Smooth muscle cell (in vitro differentiated cells): ENCODE results near the gene GNPDA1. TPM values are rescaled to one million over a fixed set of nuclear protein-coding genes. Genes with fewer than 3 reads are reported as not detected.
A peak's percentile ranks its signal among the peaks of the same experiment; 100 is the strongest.

Source experiments
- DNase-seq: peaks from one replicate; lab custom pipeline; 2025; ENCODE audit not compliant: unreplicated experiment; lab: John Stamatoyannopoulos, UW
- H2AFZ ChIP-seq: fragments of 200-600 bp; sonication (generic); 2 replicates; pipeline ENCODE4 v1.6.0; 2016; ENCODE audit warnings: antibody characterized with exemption, low read depth, mild to moderate bottlenecking
- H3F3A ChIP-seq: fragments of 200-600 bp; sonication (generic); 2 replicates; pipeline ENCODE4 v1.6.0; 2017; ENCODE audit warnings: antibody characterized with exemption, low read depth
- H3K27ac ChIP-seq: fragments of 200-600 bp; sonication (generic); 2 replicates; pipeline ENCODE4 v1.5.1; 2016; ENCODE audit warnings: low read depth, mild to moderate bottlenecking
- H3K27me3 ChIP-seq: fragments of 200-600 bp; sonication (generic); 2 replicates; pipeline ENCODE4 v1.6.1; 2016; ENCODE audit warnings: low read depth, mild to moderate bottlenecking
- H3K36me3 ChIP-seq: fragments of 200-600 bp; sonication (generic); 2 replicates; pipeline ENCODE4 v1.5.1; 2016; ENCODE audit warnings: low read depth
- H3K4me1 ChIP-seq: fragments of 200-600 bp; sonication (generic); 2 replicates; pipeline ENCODE4 v1.5.1; 2016; ENCODE audit warnings: low read depth
- H3K4me2 ChIP-seq: fragments of 200-600 bp; sonication (generic); 2 replicates; pipeline ENCODE4 v1.6.0; 2016; ENCODE audit warnings: mild to moderate bottlenecking
- H3K4me3 ChIP-seq: fragments of 200-600 bp; sonication (generic); 2 replicates; pipeline ENCODE4 v1.5.1; 2016; ENCODE audit warnings: mild to moderate bottlenecking
- H3K79me2 ChIP-seq: fragments of 200-600 bp; sonication (generic); 2 replicates; pipeline ENCODE4 v1.6.0; 2016; ENCODE audit warnings: low read depth, mild to moderate bottlenecking
- H3K9ac ChIP-seq: fragments of 200-600 bp; sonication (generic); 2 replicates; pipeline ENCODE4 v1.6.0; 2016; ENCODE audit warnings: low read depth
- H3K9me3 ChIP-seq: fragments of 200-600 bp; sonication (generic); replicated peaks from 2 replicates; pipeline ENCODE4 v1.5.1; 2016; ENCODE audit warnings: low read depth
- H4K20me1 ChIP-seq: fragments of 200-600 bp; sonication (generic); 2 replicates; pipeline ENCODE4 v1.6.0; 2016; ENCODE audit warnings: low read depth
- CTCF ChIP-seq: fragments of 200-600 bp; sonication (generic); IDR thresholded peaks from 2 replicates; pipeline ENCODE4 v1.5.1; 2017; ENCODE audit warnings: borderline replicate concordance, mild to moderate bottlenecking, antibody characterized with exemption; ENCODE audit not compliant: insufficient read depth, poor library complexity, severe bottlenecking
- WGBS: methylation state at CpG from one replicate; pipeline ENCODE4 v1.1.7; 2016; ENCODE audit warnings: low lambda C conversion rate; 5-methylcytosine and 5-hydroxymethylcytosine counted together
- polyA plus RNA-seq: library from polyadenylated mRNA; unstranded; fragments of >200 nt; fragmentation: Nextera tagmentation; extraction: Ambion mirVana; gene quantifications from 2 replicates; pipeline ENCODE4 v1.2.1, GENCODE V29; 2016
- total RNA-seq: library from RNA; depleted of rRNA; stranded (reverse); fragments of >200 nt; gene quantifications from 2 replicates; pipeline ENCODE4 v1.2.3, GENCODE V29; 2014

GNPDA1 gene
- total RNA-seq (20.7 and 29.6 TPM in 2 replicates), polyA plus RNA-seq (28.3 and 30.3 TPM in 2 replicates)

- no peak for TF ChIP-seq CTCF
- Histone ChIP-seq H3K36me3 (no peaks in the 10 kb centered on the region), H3F3A (peaks cover 12% of the 10 kb centered on the region), H3K4me2 (peak within 1 kb of the TSS; percentile 91), H4K20me1 (no peaks in the 10 kb centered on the region), H3K9me3 (no peaks in the 10 kb centered on the region), H3K4me1 (peaks cover 11% of the 10 kb centered on the region), H3K4me3 (peak within 1 kb of the TSS; percentile 84), H3K79me2 (no peaks in the 10 kb centered on the region), H3K9ac (peak within 1 kb of the TSS; percentile 92), H3K27ac (peak within 1 kb of the TSS; percentile 62), H2AFZ (peak within 1 kb of the TSS; percentile 88), H3K27me3 (no peaks in the 10 kb centered on the region)
- WGBS: 5% methylated on average over 45 of the region's 58 CpGs
- peak; percentile 35 for DNase-seq
Observed at GRCh38 chr5:142012792-142013388, at the start of gene GNPDA1. Gene GNPDA1 (minus strand): TSS chr5:142013027. CDS start chr5:142012035, 992 bp downstream.

- no peak overlapping the region for H3K27ac ChIP-seq
- H3K79me2 ChIP-seq: no peaks in the 10 kb centered on the region
- no peaks in the 10 kb centered on the region for H3K36me3 ChIP-seq
- no peaks in the 10 kb centered on the region for H3K9me3 ChIP-seq
- H3K27me3 ChIP-seq: no peaks in the 10 kb centered on the region
- no peak overlapping the region for H3K4me2 ChIP-seq
- WGBS: 100% methylated on average over 1 of the region's 1 CpG
- H3K9ac ChIP-seq: no peak overlapping the region
- no peaks in the 10 kb centered on the region for H4K20me1 ChIP-seq
- peaks cover 8% of the 10 kb centered on the region for H3K4me1 ChIP-seq
- H3F3A ChIP-seq: no peaks in the 10 kb centered on the region
- no peak for TF ChIP-seq CTCF
- no peak overlapping the region for H2AFZ ChIP-seq
- no peak for DNase-seq
- H3K4me3 ChIP-seq: no peak overlapping the region
Observed at GRCh38 chr5:142059304-142059940, 46.6 kb upstream of the GNPDA1 start.

- Histone ChIP-seq H3K4me1 (no peaks in the 10 kb centered on the region), H3K27me3 (no peaks in the 10 kb centered on the region), H3K9ac (no peak overlapping the region), H3K4me2 (no peak overlapping the region), H2AFZ (no peak overlapping the region), H4K20me1 (no peaks in the 10 kb centered on the region), H3K79me2 (no peaks in the 10 kb centered on the region), H3F3A (no peaks in the 10 kb centered on the region), H3K36me3 (no peaks in the 10 kb centered on the region), H3K27ac (no peak overlapping the region), H3K9me3 (no peaks in the 10 kb centered on the region), H3K4me3 (no peak overlapping the region)
- TF ChIP-seq CTCF: no peak
- no peak for DNase-seq
Observed at GRCh38 chr5:142057697-142058056, 44.9 kb upstream of the GNPDA1 start.
